DND-41 (cell line): ENCODE measurements around the gene ELOA.

Experiments
- ATAC-seq: fragments of 200-7000 bp; cut with Tn5 transposase; 3 replicates; pipeline ENCODE4 v1.9.1; 2021; ENCODE audit warnings: low read depth; ENCODE audit not compliant: insufficient read depth
- DNase-seq: peaks from one replicate; pipeline ENCODE4 v3.0.0-alpha.2; 2020
- H2AFZ ChIP-seq: 2 replicates; pipeline ENCODE4 v1.6.0; 2012; ENCODE audit warnings: low read depth, low read length
- H3K27ac ChIP-seq: 2 replicates; pipeline ENCODE4 v1.5.1; 2012; ENCODE audit warnings: low read length, inconsistent platforms
- H3K27me3 ChIP-seq: fragments of 200-600 bp; sonication (generic); 2 replicates; pipeline ENCODE4 v1.6.0; 2012; ENCODE audit warnings: low read length, mild to moderate bottlenecking, inconsistent platforms; ENCODE audit not compliant: insufficient read depth, poor library complexity
- H3K36me3 ChIP-seq: 2 replicates; pipeline ENCODE4 v1.5.1; 2012; ENCODE audit warnings: low read length, inconsistent platforms; ENCODE audit not compliant: insufficient read depth
- H3K4me1 ChIP-seq: 2 replicates; pipeline ENCODE4 v1.5.1; 2012; ENCODE audit warnings: mild to moderate bottlenecking, low read length; ENCODE audit not compliant: insufficient read depth
- H3K4me2 ChIP-seq: 2 replicates; pipeline ENCODE4 v1.6.0; 2012; ENCODE audit warnings: mild to moderate bottlenecking, moderate library complexity, low read length, inconsistent platforms; ENCODE audit not compliant: insufficient read depth
- H3K4me3 ChIP-seq, 2 experiments: fragments of 200-600 bp in 1 of 2; shearing (Covaris generic) in 1 of 2; 2 replicates each; pipeline ENCODE4 v1.5.1; 2012 to 2016; ENCODE audit warnings: inconsistent platforms in 2 of 2, low read length in 2 of 2, mild to moderate bottlenecking in 2 of 2, low read depth in 1 of 2, moderate library complexity in 1 of 2
- H3K79me2 ChIP-seq: 2 replicates; pipeline ENCODE4 v1.6.0; 2012; ENCODE audit warnings: low read length, inconsistent platforms; ENCODE audit not compliant: insufficient read depth
- H3K9ac ChIP-seq: 2 replicates; pipeline ENCODE4 v1.6.0; 2012; ENCODE audit warnings: low read depth, mild to moderate bottlenecking, inconsistent platforms, low read length, moderate library complexity
- H3K9me3 ChIP-seq: 2 replicates; pipeline ENCODE4 v1.5.1; 2012; ENCODE audit warnings: low read length, moderate library complexity, mild to moderate bottlenecking, inconsistent platforms; ENCODE audit not compliant: insufficient read depth, severe bottlenecking
- H4K20me1 ChIP-seq: 2 replicates; pipeline ENCODE4 v1.6.0; 2012; ENCODE audit warnings: low read length; ENCODE audit not compliant: insufficient read depth
- EZH2 ChIP-seq: IDR thresholded peaks from 3 replicates; pipeline ENCODE4 v1.6.1; 2012; ENCODE audit warnings: borderline replicate concordance, low read depth, mild to moderate bottlenecking, moderate library complexity, low read length, inconsistent platforms; ENCODE audit not compliant: severe bottlenecking
- TF ChIP-seq, protein P1 (sequence below): IDR thresholded peaks from 2 replicates; pipeline ENCODE4 v1.5.1; 2012; ENCODE audit warnings: borderline replicate concordance, low read length, moderate library complexity, mild to moderate bottlenecking; ENCODE audit not compliant: poor library complexity, severe bottlenecking; ENCODE audit errors: extremely low read depth

The ELOA gene

DNA sequence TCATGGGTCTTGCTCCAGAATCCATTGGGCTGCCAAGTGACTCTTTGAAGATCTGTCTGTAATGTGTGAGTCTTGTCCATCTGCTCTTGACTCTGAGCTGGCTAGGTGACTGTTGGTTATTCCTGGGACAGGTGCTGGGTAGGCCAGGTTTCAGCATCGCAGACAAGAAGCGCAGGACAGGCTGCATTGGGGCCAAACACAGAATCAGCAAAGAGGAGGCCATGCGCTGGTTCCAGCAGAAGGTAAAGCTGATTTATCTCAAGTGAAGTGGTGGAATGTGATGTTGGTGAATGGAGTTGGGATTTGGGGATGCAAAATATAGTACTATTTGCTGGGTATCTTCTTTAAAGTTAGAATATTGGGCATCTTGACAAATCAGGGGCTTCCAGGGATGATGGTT, 47.6 kb upstream of the ELOA start:
- ATAC-seq = no peak
- DNase-seq = no peak
- Histone ChIP-seq H3K9me3 (no peaks in the 10 kb centered on the region), H3K4me3 (no peak overlapping the region), H3K4me1 (peaks cover 55% of the 10 kb centered on the region), H4K20me1 (peaks cover 76% of the 10 kb centered on the region), H3K9ac (no peak overlapping the region), H2AFZ (no peak overlapping the region), H3K36me3 (peaks cover 89% of the 10 kb centered on the region), H3K79me2 (peaks cover 85% of the 10 kb centered on the region), H3K4me2 (peak overlapping the region; percentile 97; the same call in 1 of the 2 replicates), H3K27ac (no peak overlapping the region), H3K27me3 (no peaks in the 10 kb centered on the region)
- TF ChIP-seq EZH2 = no peak
- TF ChIP-seq, protein P1, sequence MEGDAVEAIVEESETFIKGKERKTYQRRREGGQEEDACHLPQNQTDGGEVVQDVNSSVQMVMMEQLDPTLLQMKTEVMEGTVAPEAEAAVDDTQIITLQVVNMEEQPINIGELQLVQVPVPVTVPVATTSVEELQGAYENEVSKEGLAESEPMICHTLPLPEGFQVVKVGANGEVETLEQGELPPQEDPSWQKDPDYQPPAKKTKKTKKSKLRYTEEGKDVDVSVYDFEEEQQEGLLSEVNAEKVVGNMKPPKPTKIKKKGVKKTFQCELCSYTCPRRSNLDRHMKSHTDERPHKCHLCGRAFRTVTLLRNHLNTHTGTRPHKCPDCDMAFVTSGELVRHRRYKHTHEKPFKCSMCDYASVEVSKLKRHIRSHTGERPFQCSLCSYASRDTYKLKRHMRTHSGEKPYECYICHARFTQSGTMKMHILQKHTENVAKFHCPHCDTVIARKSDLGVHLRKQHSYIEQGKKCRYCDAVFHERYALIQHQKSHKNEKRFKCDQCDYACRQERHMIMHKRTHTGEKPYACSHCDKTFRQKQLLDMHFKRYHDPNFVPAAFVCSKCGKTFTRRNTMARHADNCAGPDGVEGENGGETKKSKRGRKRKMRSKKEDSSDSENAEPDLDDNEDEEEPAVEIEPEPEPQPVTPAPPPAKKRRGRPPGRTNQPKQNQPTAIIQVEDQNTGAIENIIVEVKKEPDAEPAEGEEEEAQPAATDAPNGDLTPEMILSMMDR = no peak

DNA sequence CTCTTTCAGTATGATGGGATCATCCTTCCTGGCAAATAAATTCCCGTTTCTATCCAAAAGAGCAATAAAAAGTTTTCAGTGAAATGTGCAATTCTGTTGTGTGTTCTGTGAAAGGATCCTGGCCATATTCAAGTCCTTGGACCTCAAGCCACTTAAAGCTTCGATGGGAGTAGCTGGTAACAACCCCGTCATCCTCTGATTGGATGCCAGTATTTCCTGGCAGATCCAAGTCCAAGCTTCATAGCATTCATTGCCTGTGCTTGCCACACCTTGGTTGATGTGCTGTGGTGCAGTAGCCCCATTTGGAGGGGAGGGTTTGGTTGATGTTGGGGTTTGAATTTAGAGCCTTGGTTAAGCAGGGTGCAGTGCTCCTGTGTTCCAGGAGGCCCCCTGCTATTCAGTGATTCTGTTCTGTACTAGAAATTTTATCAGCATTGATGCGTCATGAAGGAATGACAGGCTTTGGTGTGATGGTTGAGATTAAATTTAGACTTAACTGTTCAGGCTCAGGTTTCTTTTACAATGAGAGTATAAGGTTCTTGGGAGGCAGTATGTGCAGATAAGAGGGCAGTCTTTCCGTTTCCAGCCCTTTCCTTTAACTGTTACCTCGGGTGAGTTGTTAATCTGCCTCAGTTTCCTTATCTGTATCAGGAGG, 46.8 kb upstream of the ELOA start:
- peaks cover 89% of the 10 kb centered on the region for H3K79me2 ChIP-seq

DNA sequence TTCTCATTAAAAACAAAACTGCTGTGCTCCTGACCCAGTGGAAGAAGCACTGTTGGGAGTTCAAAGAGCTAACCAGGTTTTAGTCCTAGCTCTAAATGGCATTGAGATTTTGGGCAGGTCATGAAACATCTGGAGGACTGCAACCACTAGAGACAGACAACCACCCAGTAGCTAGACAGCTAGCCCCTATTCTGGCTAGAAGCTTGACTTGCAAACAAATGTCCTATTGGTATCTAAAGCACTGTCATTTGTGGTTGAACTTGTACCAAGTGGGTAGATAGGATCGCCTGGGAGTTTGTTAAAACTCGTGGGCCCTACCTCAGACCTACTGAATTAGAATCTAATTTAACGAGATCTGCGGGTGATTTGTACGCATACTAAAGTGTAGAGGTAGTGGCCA, 44.8 kb upstream of the ELOA start:
- Histone ChIP-seq H4K20me1 (peaks cover 71% of the 10 kb centered on the region), H2AFZ (no peak overlapping the region), H3K9ac (no peak overlapping the region), H3K4me3 (no peak overlapping the region), H3K9me3 (no peaks in the 10 kb centered on the region), H3K27ac (no peak overlapping the region), H3K4me1 (peaks cover 35% of the 10 kb centered on the region), H3K79me2 (peaks cover 74% of the 10 kb centered on the region), H3K4me2 (no peak overlapping the region), H3K36me3 (peaks cover 93% of the 10 kb centered on the region), H3K27me3 (no peaks in the 10 kb centered on the region)
- no peak for TF ChIP-seq EZH2
- TF ChIP-seq, protein P1 = no peak
- no peak for ATAC-seq
- no peak for DNase-seq

More for the DNA sequence above, 46.8 kb upstream of the ELOA start:
- no peak for ATAC-seq
- Histone ChIP-seq H3K27ac (no peak overlapping the region), H3K4me1 (peaks cover 49% of the 10 kb centered on the region), H3K4me3 (no peak overlapping the region), H4K20me1 (peaks cover 82% of the 10 kb centered on the region), H3K4me2 (peak overlapping the region; percentile 97; the same call in 1 of the 2 replicates), H2AFZ (no peak overlapping the region), H3K9ac (no peak overlapping the region; the same call in 1 of the 2 replicates), H3K36me3 (peaks cover 96% of the 10 kb centered on the region), H3K9me3 (no peaks in the 10 kb centered on the region), H3K27me3 (no peaks in the 10 kb centered on the region)
- no peak for DNase-seq
- TF ChIP-seq, protein P1 = no peak
- no peak for TF ChIP-seq EZH2
